Erythroblast (primary cell): Measurements from ENCODE around the gene FBXO36.

Experiments
- GATA1 ChIP-seq: IDR thresholded peaks from 2 replicates; pipeline ENCODE4 v1.6.1; 2011; ENCODE audit warnings: low read depth, mild to moderate bottlenecking, control low read depth, low read length, moderate library complexity
- POLR2A ChIP-seq: IDR thresholded peaks from 2 replicates; pipeline ENCODE4 v1.6.1; 2011; ENCODE audit warnings: mild to moderate bottlenecking, low read length

DNA sequence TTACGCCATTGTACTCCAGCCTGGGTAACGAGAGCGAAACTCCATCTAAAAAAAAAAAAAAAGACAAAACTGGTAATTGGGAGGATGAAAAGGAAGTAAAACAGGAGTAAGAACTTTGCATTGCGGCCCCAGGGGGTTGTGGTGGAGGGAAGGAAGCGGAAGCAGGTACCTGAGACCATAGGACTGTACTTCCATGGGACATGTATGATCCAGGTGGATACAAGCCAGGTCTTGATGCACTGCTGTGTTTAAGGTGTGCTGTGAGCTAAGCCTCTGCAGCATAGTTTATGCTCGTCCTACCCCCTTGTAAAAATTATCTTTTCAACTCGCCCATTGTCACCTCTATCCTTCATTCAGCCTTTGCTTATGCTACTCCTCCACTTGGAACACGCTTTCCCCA, 23.7 kb downstream of the FBXO36 start:
- TF ChIP-seq POLR2A (no peak), GATA1 (no peak)
